Germinal center (tissue), 1 donor: ENCODE measurements around the gene LAMC2.

Experiments used
- DNase-seq: peaks from one replicate; pipeline ENCODE4 v3.0.0; 2012; ENCODE audit warnings: mixed read lengths, low spot score

Gene LAMC2

DNA sequence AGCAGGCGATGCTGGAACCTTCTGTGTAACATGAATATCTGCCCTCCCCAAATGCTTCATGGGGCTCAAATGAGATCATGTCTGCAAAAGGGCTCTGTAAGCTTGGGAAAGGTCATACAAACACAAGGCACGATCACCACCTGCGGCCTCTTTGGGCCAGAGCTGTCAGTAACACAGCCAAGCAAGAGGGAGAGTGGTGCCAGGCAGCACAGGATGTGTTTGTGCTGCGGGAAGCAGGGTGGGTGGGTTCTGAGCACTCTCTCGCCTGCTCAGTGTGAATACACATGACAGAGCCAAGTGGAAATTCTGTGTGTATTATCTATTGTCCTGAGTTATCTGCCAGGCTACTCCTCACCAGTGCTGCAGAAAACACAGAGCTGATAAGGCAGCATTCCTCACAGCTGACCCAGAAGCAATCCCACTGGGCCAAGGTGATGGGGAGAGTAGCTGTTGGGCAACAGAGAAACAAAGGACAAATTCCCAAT lies 101.2 kb downstream of the LAMC2 start:
- DNase-seq: no peak

DNA sequence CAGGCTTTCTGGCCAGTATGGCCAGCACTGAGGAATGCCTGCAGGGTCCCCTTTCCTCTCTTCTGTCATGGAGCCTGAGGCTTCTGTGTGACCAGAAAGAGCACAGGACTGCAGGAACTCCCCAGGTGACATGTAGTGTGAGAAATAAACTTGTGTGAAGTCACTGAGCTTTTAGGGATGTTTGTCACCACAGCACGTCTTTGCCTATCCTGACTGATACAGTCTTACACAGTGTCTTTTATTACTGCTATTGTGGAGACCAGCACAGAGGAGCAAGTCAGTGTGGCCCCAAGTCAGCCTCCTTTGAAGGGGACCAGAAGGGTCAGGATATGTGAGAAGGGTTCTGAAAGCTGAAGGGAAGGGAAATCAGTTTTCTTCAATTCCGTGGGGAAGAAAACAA lies 102.5 kb downstream of the LAMC2 start:
- no peak for DNase-seq

DNA sequence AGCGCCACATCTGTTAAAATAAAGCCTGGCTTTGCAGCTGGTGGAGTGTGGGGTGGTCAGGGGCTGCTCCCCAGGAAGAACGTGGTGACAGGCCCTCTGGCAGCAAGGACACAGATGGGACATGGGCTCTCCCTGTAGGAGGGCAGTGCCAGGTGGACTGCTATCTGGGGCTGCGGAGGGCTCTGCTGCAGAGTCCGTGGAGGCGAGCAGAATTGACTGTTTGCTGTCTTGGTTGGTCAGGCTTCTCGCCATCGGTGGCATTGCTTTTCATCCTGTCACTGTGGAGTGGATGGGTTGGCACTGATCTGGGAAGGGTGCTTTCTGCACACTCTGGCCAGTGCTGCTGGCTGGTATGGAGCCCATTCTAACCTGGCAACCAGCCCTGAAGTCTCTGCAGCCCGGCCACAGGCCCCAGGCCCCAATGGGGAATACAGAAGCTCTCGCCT lies 103.0 kb downstream of the LAMC2 start:
- DNase-seq: no peak

GRCh38 chr1:183290628-183291027 lies 104.6 kb downstream of the LAMC2 start:
- DNase-seq: no peak

- no peak for DNase-seq
These were observed 105.2 kb downstream of the LAMC2 start for GRCh38 chr1:183291216-183291762.

DNA sequence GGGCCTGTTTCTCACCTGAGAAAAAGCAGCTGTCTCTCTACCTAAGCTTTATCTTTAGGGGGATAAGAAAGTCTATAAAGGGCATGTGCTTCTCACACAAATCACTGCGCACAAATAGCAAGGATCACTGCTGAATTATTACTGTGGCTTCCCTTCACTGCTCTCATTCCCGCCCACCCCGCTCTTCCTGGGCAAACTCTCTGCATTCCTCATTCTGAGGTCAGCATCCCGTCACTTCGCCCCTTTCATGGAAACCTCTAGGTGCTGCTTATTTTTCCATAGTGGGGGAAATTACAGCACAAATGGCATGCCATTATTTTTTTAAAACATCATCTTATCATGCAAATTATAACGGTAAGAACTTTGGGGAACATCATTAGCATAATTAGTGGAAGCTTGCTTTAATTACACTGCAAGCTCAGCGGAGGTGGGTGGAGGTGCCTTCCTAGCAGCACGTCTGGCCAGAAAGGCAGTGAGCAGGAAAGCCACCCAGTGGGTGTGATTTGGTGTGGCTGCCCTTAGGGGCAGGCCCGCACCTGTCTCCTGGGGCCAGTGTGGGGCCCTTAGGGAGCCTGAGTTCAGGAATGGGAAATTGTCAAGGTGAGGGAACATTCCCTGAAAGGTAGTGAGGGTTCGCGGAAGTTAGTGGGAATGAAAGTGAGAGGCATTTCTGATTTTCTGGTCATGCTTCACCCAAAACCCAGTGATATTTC lies 105.9 kb downstream of the LAMC2 start:
- no peak for DNase-seq

DNA sequence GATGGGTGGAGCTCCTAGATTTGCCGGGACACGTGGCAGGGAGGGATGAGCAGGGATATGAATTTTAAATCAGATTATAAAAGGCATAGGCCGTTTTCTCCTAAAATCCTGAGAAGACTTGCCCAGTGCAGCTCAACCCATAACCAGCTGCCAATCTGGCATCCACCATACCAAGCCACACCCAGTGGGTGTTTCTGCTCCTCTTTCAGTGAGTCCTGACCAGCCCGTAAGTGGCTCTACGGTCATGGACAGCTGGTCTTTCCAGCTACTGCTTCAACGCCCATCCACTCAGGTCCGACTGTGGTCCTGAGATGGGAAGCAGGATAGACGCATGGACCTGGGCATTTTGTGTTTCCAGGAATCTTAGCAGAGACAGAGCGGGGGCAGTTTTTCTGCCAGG lies 107.2 kb downstream of the LAMC2 start:
- no peak for DNase-seq

DNA sequence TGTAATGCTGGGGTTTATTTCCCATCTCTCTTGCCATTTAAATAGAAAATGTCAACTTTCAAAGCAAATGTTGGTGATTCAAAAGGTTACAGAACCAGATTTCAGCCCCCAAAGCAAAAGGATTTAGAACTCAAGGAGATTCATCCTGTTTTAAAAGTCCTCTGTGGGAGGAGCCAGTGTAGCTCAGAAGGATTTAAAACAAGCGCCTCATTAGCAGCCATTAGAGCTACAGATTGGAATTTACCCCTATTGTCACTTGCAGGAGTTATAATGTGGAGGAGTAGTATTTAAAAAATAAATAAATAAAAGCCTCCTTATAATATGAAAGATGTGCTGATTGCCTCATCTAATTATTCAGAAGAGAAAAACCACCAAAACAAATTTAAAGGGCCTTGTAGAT lies 107.8 kb downstream of the LAMC2 start:
- no peak for DNase-seq
